CD14-positive monocyte (primary cell): ENCODE data around the gene GAS6. TPM values are rescaled to one million over a fixed set of nuclear protein-coding genes. Genes with fewer than 3 reads are reported as not detected.

Experiments
- DNase-seq, 3 donors: peaks; one replicate each; pipeline ENCODE4 v3.0.0-alpha.2; 2011 to 2022
- H2AFZ ChIP-seq: 2 replicates; pipeline ENCODE4 v1.6.0; 2012; ENCODE audit warnings: mild to moderate bottlenecking, low read depth, low read length, inconsistent platforms; ENCODE audit not compliant: insufficient read depth, poor library complexity, severe bottlenecking
- H3K27ac ChIP-seq, 2 donors: 1 replicate in 1 of 2; 2 replicates in 1 of 2; pipeline ENCODE4 v1.5.1; 2012 to 2013; ENCODE audit warnings: low read length in 2 of 2, control low read depth in 1 of 2, inconsistent platforms in 1 of 2, low read depth in 1 of 2, mild to moderate bottlenecking in 1 of 2
- H3K27me3 ChIP-seq, 2 donors: one replicate each; pipeline versions ENCODE4 v1.6.0 to v1.6.1; 2011 to 2013; ENCODE audit warnings: low read length in 2 of 2; ENCODE audit not compliant: control insufficient read depth in 2 of 2, insufficient read depth in 2 of 2
- H3K36me3 ChIP-seq, 2 donors: replicated peaks in 1 of 2; 1 replicate in 1 of 2; 2 replicates in 1 of 2; pipeline versions ENCODE4 v1.5.1 to v1.6.1; 2012 to 2013; ENCODE audit warnings: low read length in 2 of 2, control low read depth in 1 of 2, inconsistent platforms in 1 of 2, mild to moderate bottlenecking in 1 of 2; ENCODE audit not compliant: insufficient read depth in 2 of 2, control insufficient read depth in 1 of 2
- H3K4me1 ChIP-seq, 2 donors: 1 replicate in 1 of 2; 2 replicates in 1 of 2; pipeline versions ENCODE4 v1.5.1 to v1.6.1; 2012 to 2013; ENCODE audit warnings: low read length in 2 of 2, control low read depth in 1 of 2, inconsistent platforms in 1 of 2, mild to moderate bottlenecking in 1 of 2, moderate library complexity in 1 of 2; ENCODE audit not compliant: insufficient read depth in 2 of 2, control insufficient read depth in 1 of 2
- H3K4me2 ChIP-seq: replicated peaks from 2 replicates; pipeline ENCODE3; 2012; ENCODE audit warnings: low read length, moderate library complexity, mild to moderate bottlenecking; ENCODE audit not compliant: poor library complexity, severe bottlenecking; ENCODE audit errors: extremely low read depth
- H3K4me3 ChIP-seq, 3 experiments: fragments of 200-600 bp in 1 of 3; sonication (generic) in 1 of 3; replicated peaks in 1 of 3; 1 replicate in 2 of 3; 2 replicates in 1 of 3; pipeline ENCODE4 v1.5.1; 2011 to 2013; ENCODE audit warnings: low read length in 3 of 3, mild to moderate bottlenecking in 3 of 3, control low read depth in 2 of 3, low read depth in 2 of 3, inconsistent platforms in 1 of 3, moderate library complexity in 1 of 3
- H3K79me2 ChIP-seq: 2 replicates; pipeline ENCODE4 v1.6.0; 2012; ENCODE audit warnings: mild to moderate bottlenecking, control low read depth, inconsistent platforms, low read length, moderate library complexity; ENCODE audit not compliant: insufficient read depth
- H3K9ac ChIP-seq: 2 replicates; pipeline ENCODE4 v1.6.0; 2017; ENCODE audit warnings: low read length, mild to moderate bottlenecking; ENCODE audit not compliant: insufficient read depth, poor library complexity, severe bottlenecking
- H3K9me3 ChIP-seq, 2 donors: replicated peaks in 1 of 2; 1 replicate in 1 of 2; 2 replicates in 1 of 2; pipeline versions ENCODE4 v1.5.1 to v1.6.1; 2012 to 2013; ENCODE audit warnings: low read length in 2 of 2, control low read depth in 1 of 2; ENCODE audit not compliant: control insufficient read depth in 1 of 2, insufficient read depth in 1 of 2
- H4K20me1 ChIP-seq: 2 replicates; pipeline ENCODE4 v1.6.0; 2012; ENCODE audit warnings: mild to moderate bottlenecking, low read length, control low read depth, moderate library complexity; ENCODE audit not compliant: insufficient read depth
- H3K27ac Mint-ChIP-seq, 7 donors: one replicate each; pipeline ENCODE4 v1.8.0; 2020; ENCODE audit warnings: mild to moderate bottlenecking in 7 of 7, mixed read lengths in 7 of 7, moderate library complexity in 6 of 7, inconsistent platforms in 2 of 7
- H3K27me3 Mint-ChIP-seq, 3 donors: one replicate each; pipeline ENCODE4 v1.8.0; 2021 to 2022; ENCODE audit warnings: low read depth in 3 of 3, mild to moderate bottlenecking in 3 of 3, mixed read lengths in 3 of 3, moderate library complexity in 3 of 3, inconsistent platforms in 1 of 3
- H3K36me3 Mint-ChIP-seq, 2 donors: one replicate each; pipeline ENCODE4 v1.8.0; 2020; ENCODE audit warnings: mixed read lengths in 2 of 2, inconsistent platforms in 1 of 2, mild to moderate bottlenecking in 1 of 2
- H3K4me1 Mint-ChIP-seq: one replicate; pipeline ENCODE4 v1.8.0; 2020; ENCODE audit warnings: mild to moderate bottlenecking, mixed read lengths
- H3K4me3 Mint-ChIP-seq, 2 donors: one replicate each; pipeline ENCODE4 v1.8.0; 2020; ENCODE audit warnings: mild to moderate bottlenecking in 2 of 2, mixed read lengths in 2 of 2, moderate library complexity in 1 of 2
- H3K9me3 Mint-ChIP-seq, 7 donors: one replicate each; pipeline ENCODE4 v1.8.0; 2020 to 2022; ENCODE audit warnings: mixed read lengths in 7 of 7, mild to moderate bottlenecking in 6 of 7, moderate library complexity in 6 of 7, inconsistent platforms in 2 of 7
- CTCF ChIP-seq: fragments of 200-600 bp; IDR thresholded peaks from one replicate; pipeline ENCODE4 v1.8.0; 2022; ENCODE audit warnings: antibody characterized with exemption, mild to moderate bottlenecking
- WGBS: methylation state at CpG from one replicate; pipeline ENCODE4 v1.1.5; 2013; ENCODE audit warnings: missing lambda C conversion rate; ENCODE audit not compliant: insufficient coverage; 5-methylcytosine and 5-hydroxymethylcytosine counted together
- intact Hi-C, 2 donors: fragments of 100-400 bp; cut with micrococcal nuclease; formaldehyde crosslinking; loops; one replicate each; pipeline versions ENCODE4 v1.15.0 to v1.15.1; 2023
- polyA plus RNA-seq, 3 donors: library from polyadenylated mRNA; depleted of rRNA in 1 of 3; unstranded in 2 of 3; stranded (reverse) in 1 of 3; fragments of 300-500 nt in 2 of 3; fragments of >200 nt in 1 of 3; fragmentation: Illumina TruSeq in 2 of 3; gene quantifications; 1 replicate in 2 of 3; 2 replicates in 1 of 3; pipeline ENCODE4 v1.2.3, GENCODE V29; 2012 to 2021

The GAS6 gene
- polyA plus RNA-seq, 3 donors: 1.8 to 7.5 (median 1.9) TPM

- Mint-ChIP-seq H3K9me3 (peaks cover 27 to 49% (median 41%) of the 10 kb centered on the region in 7 donors), H3K27ac (no peak overlapping the region), H3K36me3 (peaks cover 2 to 6% of the 10 kb centered on the region in 2 donors), H3K27me3 (peaks cover 25 to 36% (median 35%) of the 10 kb centered on the region in 3 donors), H3K4me1 (peaks cover 6% of the 10 kb centered on the region), H3K4me3 (no peak overlapping the region)
- no peak for TF ChIP-seq CTCF
- DNase-seq: no peak
- peaks cover 0 to 2% of the 10 kb centered on the region in 2 donors for H3K4me1 ChIP-seq
- H4K20me1 ChIP-seq: no peaks in the 10 kb centered on the region
- peaks cover 4 to 24% of the 10 kb centered on the region in 2 donors for H3K27me3 ChIP-seq
- no peak overlapping the region for H3K27ac ChIP-seq
- no peak overlapping the region for H3K9ac ChIP-seq
- H3K79me2 ChIP-seq: no peaks in the 10 kb centered on the region
- no peaks in the 10 kb centered on the region for H3K36me3 ChIP-seq
- H3K4me3 ChIP-seq: no peak overlapping the region
- intact Hi-C loops: no loop called here
- no peak overlapping the region for H2AFZ ChIP-seq
- no CpG with 5 or more reads among the region's 3 CpGs for WGBS
- H3K9me3 ChIP-seq: peaks cover 37 to 39% of the 10 kb centered on the region in 2 donors
- H3K4me2 ChIP-seq: no peak overlapping the region
Measured at GRCh38 chr13:113912596-113912995, 48.7 kb upstream of the GAS6 start.

- H2AFZ ChIP-seq: no peak overlapping the region
- no peaks in the 10 kb centered on the region for H3K36me3 ChIP-seq
- DNase-seq: no peak
- no peak overlapping the region for H3K9ac ChIP-seq
- H3K27me3 Mint-ChIP-seq: peaks cover 34 to 42% (median 34%) of the 10 kb centered on the region in 3 donors
- no peak for TF ChIP-seq CTCF
- H3K4me1 ChIP-seq: peaks cover 0 to 2% of the 10 kb centered on the region in 2 donors
- H3K4me3 Mint-ChIP-seq: peak overlapping the region in 1 of 2 donors; percentile 61
- H3K4me1 Mint-ChIP-seq: peaks cover 6% of the 10 kb centered on the region
- peaks cover 7 to 33% of the 10 kb centered on the region in 2 donors for H3K27me3 ChIP-seq
- H3K36me3 Mint-ChIP-seq: no peaks in the 10 kb centered on the region
- no peaks in the 10 kb centered on the region for H4K20me1 ChIP-seq
- no peaks in the 10 kb centered on the region for H3K79me2 ChIP-seq
- no peak overlapping the region for H3K4me2 ChIP-seq
- no peak overlapping the region for H3K27ac ChIP-seq
- H3K27ac Mint-ChIP-seq: no peak overlapping the region
- H3K4me3 ChIP-seq: no peak overlapping the region
- WGBS: 37% methylated on average over 11 of the region's 17 CpGs
- no peaks in the 10 kb centered on the region for H3K9me3 ChIP-seq
- H3K9me3 Mint-ChIP-seq: peaks cover 3 to 12% (median 8%) of the 10 kb centered on the region in 7 donors
- intact Hi-C loops: no loop called here
Measured at GRCh38 chr13:113907635-113908617, 44.0 kb upstream of the GAS6 start.
